GM12864 (cell line): ENCODE results near the gene RAB40B.
A peak's percentile ranks its signal among the peaks of the same experiment; 100 is the strongest.

ENCODE experiments used
- DNase-seq: peaks from one replicate; pipeline ENCODE4 v3.0.0-alpha.2; 2011; ENCODE audit warnings: low read depth
- H3K4me3 ChIP-seq: 2 replicates; pipeline ENCODE4 v1.5.1; 2011; ENCODE audit warnings: mild to moderate bottlenecking, low read depth, low read length, control low read depth
- TF ChIP-seq, protein P1 (sequence below): IDR thresholded peaks from 2 replicates; pipeline ENCODE4 v1.5.1; 2011; ENCODE audit warnings: low read depth, mild to moderate bottlenecking, moderate library complexity, low read length, control low read depth, inconsistent platforms; ENCODE audit errors: missing control alignments

RAB40B gene

DNA sequence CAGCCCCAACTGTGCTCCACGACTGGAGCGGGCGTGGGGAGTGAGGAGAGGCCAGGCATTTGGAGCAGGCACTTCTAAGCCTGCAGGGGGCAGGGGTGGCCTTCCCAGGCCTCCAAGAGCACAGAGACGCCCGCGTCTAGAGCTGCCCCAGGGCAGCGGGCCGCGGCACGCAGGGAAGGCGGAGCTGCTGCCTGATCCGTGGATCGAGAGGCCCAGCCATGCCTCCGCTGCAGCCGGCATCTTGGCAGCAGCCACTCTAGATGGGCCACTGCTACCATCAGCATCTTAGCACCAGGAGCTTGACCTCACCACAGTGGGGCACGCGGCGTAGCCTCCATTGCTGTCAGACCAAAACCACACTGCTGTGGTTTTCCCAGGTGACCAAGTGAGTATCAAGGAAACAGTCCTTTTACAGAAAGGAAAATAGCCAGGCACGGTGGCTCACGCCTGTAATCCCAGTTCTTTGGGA is 29.8 kb downstream of the RAB40B start:
- no peak overlapping the region for H3K4me3 ChIP-seq
- TF ChIP-seq, protein P1, sequence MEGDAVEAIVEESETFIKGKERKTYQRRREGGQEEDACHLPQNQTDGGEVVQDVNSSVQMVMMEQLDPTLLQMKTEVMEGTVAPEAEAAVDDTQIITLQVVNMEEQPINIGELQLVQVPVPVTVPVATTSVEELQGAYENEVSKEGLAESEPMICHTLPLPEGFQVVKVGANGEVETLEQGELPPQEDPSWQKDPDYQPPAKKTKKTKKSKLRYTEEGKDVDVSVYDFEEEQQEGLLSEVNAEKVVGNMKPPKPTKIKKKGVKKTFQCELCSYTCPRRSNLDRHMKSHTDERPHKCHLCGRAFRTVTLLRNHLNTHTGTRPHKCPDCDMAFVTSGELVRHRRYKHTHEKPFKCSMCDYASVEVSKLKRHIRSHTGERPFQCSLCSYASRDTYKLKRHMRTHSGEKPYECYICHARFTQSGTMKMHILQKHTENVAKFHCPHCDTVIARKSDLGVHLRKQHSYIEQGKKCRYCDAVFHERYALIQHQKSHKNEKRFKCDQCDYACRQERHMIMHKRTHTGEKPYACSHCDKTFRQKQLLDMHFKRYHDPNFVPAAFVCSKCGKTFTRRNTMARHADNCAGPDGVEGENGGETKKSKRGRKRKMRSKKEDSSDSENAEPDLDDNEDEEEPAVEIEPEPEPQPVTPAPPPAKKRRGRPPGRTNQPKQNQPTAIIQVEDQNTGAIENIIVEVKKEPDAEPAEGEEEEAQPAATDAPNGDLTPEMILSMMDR: peak; percentile 71
- no peak for DNase-seq

DNA sequence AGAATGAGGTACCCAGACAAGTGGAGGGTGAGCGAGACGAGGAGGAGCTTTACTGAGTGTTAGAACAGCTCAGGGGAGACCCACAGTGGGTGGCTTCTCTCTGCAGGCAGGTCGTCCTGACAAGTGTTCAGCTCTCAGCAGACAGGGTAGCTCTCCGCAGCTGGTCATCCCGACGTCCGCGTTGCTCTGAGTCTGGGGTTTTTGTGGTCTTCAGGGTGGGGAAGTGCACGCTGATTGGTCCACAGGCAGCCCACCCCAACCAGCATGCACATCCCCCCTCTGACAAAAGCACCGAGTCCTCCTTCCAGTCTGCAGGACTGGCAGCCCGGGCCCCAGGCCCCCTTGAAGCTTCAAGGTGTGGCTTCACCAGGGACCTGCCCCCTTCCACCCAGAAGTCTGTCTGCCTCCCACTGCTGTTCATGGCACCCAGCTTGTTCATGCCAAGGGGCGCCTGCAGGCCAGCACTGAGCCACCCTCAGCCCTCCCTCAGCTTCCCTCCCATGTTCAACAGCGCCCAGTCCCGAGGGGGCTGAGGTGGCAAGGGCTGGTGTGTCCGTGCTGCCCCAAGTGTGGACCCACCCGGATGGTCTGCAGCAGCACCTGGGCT is 30.4 kb downstream of the RAB40B start:
- no peak for DNase-seq
- no peak overlapping the region for H3K4me3 ChIP-seq
- TF ChIP-seq, protein P1: no peak

DNA sequence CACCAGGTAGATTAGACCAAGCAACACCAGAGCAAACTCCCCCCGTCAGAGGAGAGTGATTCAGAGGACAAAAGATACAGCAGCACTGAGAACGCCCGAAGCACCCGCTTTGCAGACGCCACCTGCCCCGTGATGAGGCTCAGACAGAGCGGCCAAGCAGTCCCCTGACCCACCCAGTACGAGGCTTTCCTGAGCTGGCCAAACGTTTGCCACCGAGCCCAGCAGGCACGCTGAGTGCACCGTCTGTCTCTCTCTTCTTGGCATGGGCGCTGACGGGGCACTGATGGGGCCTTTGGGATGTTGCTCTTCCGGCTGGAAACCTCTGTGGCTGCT is 30.9 kb downstream of the RAB40B start:
- no peak overlapping the region for H3K4me3 ChIP-seq
- TF ChIP-seq, protein P1: no peak
- no peak for DNase-seq

DNA sequence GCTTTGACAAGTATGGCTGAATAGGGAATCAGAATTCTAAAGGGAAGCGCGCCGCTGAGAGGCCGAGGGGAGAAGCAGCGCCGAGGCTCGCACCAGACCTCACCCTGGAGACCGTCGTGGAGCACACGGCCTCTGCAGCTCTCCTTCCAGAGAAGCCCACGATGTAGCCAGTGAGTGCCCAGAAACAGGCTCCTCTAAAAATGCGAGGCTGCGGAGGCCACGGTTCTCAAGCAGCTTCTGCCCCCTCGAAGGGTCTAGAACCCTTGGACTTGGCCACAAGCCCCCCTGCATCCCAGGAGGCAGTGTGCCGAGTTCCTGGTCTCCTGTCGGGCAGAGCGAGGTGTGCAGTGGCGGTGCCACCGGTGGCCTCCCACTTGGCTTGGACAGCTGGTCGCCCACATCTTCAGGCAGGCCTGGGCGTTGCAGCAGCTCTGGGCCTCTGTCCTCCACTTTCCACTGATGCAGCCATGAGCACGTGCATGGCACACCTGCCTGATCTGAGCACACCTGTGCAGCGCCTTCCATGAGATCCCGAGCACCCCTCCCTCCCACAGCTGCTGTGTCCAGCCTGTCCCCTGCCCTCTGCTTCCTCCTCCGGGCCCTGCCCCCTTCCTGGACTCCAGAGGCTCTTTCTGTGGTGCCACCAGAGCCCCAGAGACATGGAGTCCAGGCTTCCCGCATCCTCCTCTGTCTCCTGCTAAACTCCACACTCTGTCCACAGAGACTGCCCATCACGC is 31.4 kb downstream of the RAB40B start:
- no peak overlapping the region for H3K4me3 ChIP-seq
- TF ChIP-seq, protein P1: no peak
- DNase-seq: no peak

DNA sequence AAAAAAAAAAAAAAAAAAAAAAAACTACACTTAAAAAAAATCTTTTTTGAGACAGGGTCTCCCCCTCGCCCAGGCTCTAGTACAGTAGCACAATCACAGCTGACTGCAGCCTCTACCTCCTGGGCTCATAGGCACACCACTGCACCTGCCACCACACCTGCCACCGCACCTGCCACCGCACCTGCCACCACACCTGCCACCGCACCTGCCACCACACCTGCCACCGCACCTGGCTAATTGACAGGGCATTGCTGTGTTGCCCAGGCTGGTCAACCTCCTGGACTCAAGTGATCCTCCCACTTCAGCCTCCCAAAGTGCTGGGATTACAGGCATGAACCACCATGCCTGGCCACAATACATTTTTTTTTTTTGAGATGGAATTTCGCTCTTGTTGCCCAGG is 32.6 kb downstream of the RAB40B start:
- DNase-seq: no peak
- no peak overlapping the region for H3K4me3 ChIP-seq
- TF ChIP-seq, protein P1: no peak

DNA sequence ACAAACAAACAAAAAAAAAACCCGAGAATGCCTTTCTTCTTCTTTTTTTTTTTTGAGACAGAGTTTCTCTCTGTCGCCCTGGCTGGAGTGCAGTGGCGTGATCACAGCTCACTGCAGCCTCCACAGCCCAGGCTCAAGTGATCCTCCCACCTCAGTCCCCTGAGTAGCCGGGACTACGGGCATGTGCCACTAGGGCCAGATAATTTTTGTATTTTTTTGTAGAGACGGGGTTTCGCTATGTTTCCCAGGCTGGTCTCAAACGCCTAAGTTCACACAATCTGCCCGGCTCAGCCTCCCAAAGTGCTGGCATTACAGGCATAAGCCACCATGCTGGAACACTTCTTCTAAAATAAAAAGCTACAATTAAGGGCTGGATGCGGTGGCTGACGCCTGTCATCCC is 33.3 kb downstream of the RAB40B start:
- no peak for DNase-seq
- TF ChIP-seq, protein P1: no peak
- no peak overlapping the region for H3K4me3 ChIP-seq
